Kidney (tissue), 14 donors: Measurements from ENCODE around the gene RPS6KA2. TPM values are rescaled to one million over a fixed set of nuclear protein-coding genes. Genes with fewer than 3 reads are reported as not detected.

Source experiments
- DNase-seq, 5 donors: peaks; one replicate each; pipeline ENCODE4 v3.0.0-alpha.2; 2013 to 2020
- FAIRE-seq: peaks from 2 replicates; lab custom pipeline; 2012; peaks lifted over from hg19 to GRCh38; lab: Jason Lieb, UNC
- H3K27ac ChIP-seq, 2 donors: one replicate each; pipeline ENCODE4 v1.7.0; 2013; ENCODE audit warnings: low read depth in 2 of 2, low read length in 2 of 2, inconsistent platforms in 1 of 2
- H3K27me3 ChIP-seq: one replicate; pipeline ENCODE4 v1.7.1; 2013; ENCODE audit warnings: low read length, inconsistent platforms; ENCODE audit not compliant: control insufficient read depth, insufficient read depth
- H3K36me3 ChIP-seq, 3 donors: one replicate each; pipeline versions ENCODE4 v1.7.0 to v1.7.1; 2013; ENCODE audit warnings: low read length in 3 of 3, control low read depth in 1 of 3, inconsistent platforms in 1 of 3; ENCODE audit not compliant: insufficient read depth in 3 of 3, control insufficient read depth in 2 of 3
- H3K4me1 ChIP-seq, 3 donors: one replicate each; pipeline versions ENCODE4 v1.7.0 to v1.7.1; 2013; ENCODE audit warnings: low read length in 3 of 3, inconsistent platforms in 1 of 3, low read depth in 1 of 3; ENCODE audit not compliant: control insufficient read depth in 2 of 3, insufficient read depth in 2 of 3
- H3K4me3 ChIP-seq, 3 donors: one replicate each; pipeline versions ENCODE4 v1.7.0 to v1.8.1; 2013; ENCODE audit warnings: low read length in 3 of 3, control low read depth in 1 of 3, inconsistent platforms in 1 of 3
- H3K9ac ChIP-seq, 3 donors: one replicate each; pipeline versions ENCODE4 v1.7.0 to v1.7.1; 2013; ENCODE audit warnings: low read length in 3 of 3, control low read depth in 1 of 3, inconsistent platforms in 1 of 3
- H3K9me3 ChIP-seq, 3 donors: one replicate each; pipeline versions ENCODE4 v1.7.0 to v1.7.1; 2013; ENCODE audit warnings: low read length in 3 of 3, control low read depth in 1 of 3, inconsistent platforms in 1 of 3; ENCODE audit not compliant: control insufficient read depth in 2 of 3, insufficient read depth in 1 of 3
- CTCF ChIP-seq: IDR thresholded peaks from 3 replicates; pipeline ENCODE4 v1.5.1; 2012; ENCODE audit warnings: mild to moderate bottlenecking, moderate library complexity, borderline replicate concordance; ENCODE audit not compliant: insufficient read depth; ENCODE audit errors: extremely low read depth
- intact Hi-C: fragments of 100-400 bp; cut with DNase I; formaldehyde crosslinking; loops from one replicate; pipeline ENCODE4 v1.11.1; 2022
- polyA plus RNA-seq: library from polyadenylated mRNA; stranded (reverse); fragments of 350-450 nt; fragmentation: Illumina TruSeq; extraction: RNeasy Lipid Tissue Mini Kit (QIAGEN cat#74804); gene quantifications from one replicate; pipeline ENCODE4 v1.2.3, GENCODE V29; 2014; ENCODE audit warnings: low read depth, low replicate concordance; ENCODE audit not compliant: insufficient read depth
- total RNA-seq: library from RNA; stranded (reverse); fragmentation: NEBNext Ultra II Directional; extraction: Animal tissue kit (Norgen Biotek cat#: 25700); gene quantifications from one replicate; pipeline ENCODE4 v1.2.1, GENCODE V29; 2021
- donor health status: control.
- donor health status: control.
- donor health status: control.
- donor health status: control.
- donor health status: control.
- donor health status: DM: yes; HTN: yes; CAD: no.
- donor health status: Normal renal cell carcinoma (clear cell type).

Gene RPS6KA2
- total and polyA plus RNA-seq, 2 donors from 2014 or later = 12.3 to 61.2 TPM

GRCh38 chr6:166412156-166412910 is 214.7 kb downstream of the RPS6KA2 start:
- H3K9ac ChIP-seq = no peak overlapping the region
- FAIRE-seq (no peak), DNase-seq (peak in 1 of 5 donors; percentile 67)
- peaks cover 0 to 3% (median 0%) of the 10 kb centered on the region in 3 donors for H3K36me3 ChIP-seq
- H3K27ac ChIP-seq = no peak overlapping the region
- no peak overlapping the region for H3K4me3 ChIP-seq
- no peak for TF ChIP-seq CTCF
- H3K27me3 ChIP-seq = no peaks in the 10 kb centered on the region
- H3K4me1 ChIP-seq = no peaks in the 10 kb centered on the region
- intact Hi-C loops = no loop called here
- H3K9me3 ChIP-seq = peaks cover 0 to 2% (median 0%) of the 10 kb centered on the region in 3 donors

GRCh38 chr6:166411721-166412151 is 215.3 kb downstream of the RPS6KA2 start:
- no peak for FAIRE-seq
- peaks cover 0 to 2% (median 0%) of the 10 kb centered on the region in 3 donors for H3K9me3 ChIP-seq
- no peaks in the 10 kb centered on the region for H3K4me1 ChIP-seq
- TF ChIP-seq CTCF = no peak
- no peak overlapping the region for H3K27ac ChIP-seq
- intact Hi-C loops = no loop called here
- peaks cover 0 to 3% (median 0%) of the 10 kb centered on the region in 3 donors for H3K36me3 ChIP-seq
- peak in 1 of 5 donors; percentile 61 for DNase-seq
- no peaks in the 10 kb centered on the region for H3K27me3 ChIP-seq
- H3K4me3 ChIP-seq = no peak overlapping the region
- H3K9ac ChIP-seq = no peak overlapping the region

- FAIRE-seq (no peak), DNase-seq (peak in 1 of 5 donors; percentile 61)
- Histone ChIP-seq H3K36me3 (peaks cover 0 to 3% (median 0%) of the 10 kb centered on the region in 3 donors), H3K4me3 (no peak overlapping the region), H3K9me3 (peaks cover 0 to 2% (median 0%) of the 10 kb centered on the region in 3 donors), H3K27me3 (no peaks in the 10 kb centered on the region), H3K4me1 (no peaks in the 10 kb centered on the region), H3K9ac (no peak overlapping the region), H3K27ac (no peak overlapping the region)
- intact Hi-C loops = no loop called here
- no peak for TF ChIP-seq CTCF
Measured at GRCh38 chr6:166411271-166411670, 215.8 kb downstream of the RPS6KA2 start.
